Measurements from ENCODE around the gene CHADL. TPM values are rescaled to one million over a fixed set of nuclear protein-coding genes. Genes with fewer than 3 reads are reported as not detected.

The CHADL gene
- total and polyA plus RNA-seq, 9 of the 15 experiments (the other 6 are each of a cell fraction or from before 2014, with no cell fraction given) = not detected

GRCh38 chr22:41204992-41205900 is 35.5 kb downstream of the CHADL start, which contains the start of gene L3MBTL2 (continued):
- no peak for TF ChIP-seq MCM7 (IDR thresholded peaks at IDR 0.05)
- no peak for TF ChIP-seq ZNF239 (CRISPR knock-in tag; IDR thresholded peaks at IDR 0.05)
- TF ChIP-seq MAFK (IDR thresholded peaks at IDR 0.05; ENCODE audit: low read length) = no peak
- no peak for TF ChIP-seq ZNF347 (CRISPR knock-in tag; IDR thresholded peaks at IDR 0.05; ENCODE audit: low read depth)
- TF ChIP-seq RREB1 (CRISPR knock-in tag; IDR thresholded peaks at IDR 0.05) = no peak
- peak; percentile 61 for TF ChIP-seq GABPA (tag; conservative IDR thresholded peaks at IDR 0.05; ENCODE audit: low read depth)
- TF ChIP-seq SIN3B (IDR thresholded peaks at IDR 0.05; ENCODE audit: low read depth) = peak; percentile 89
- no peak for TF ChIP-seq ZNF444 (CRISPR knock-in tag; IDR thresholded peaks at IDR 0.05)
- TF ChIP-seq ATF1 (CRISPR knock-in tag; IDR thresholded peaks at IDR 0.05) = no peak
- TF ChIP-seq ATF1 (tag; IDR thresholded peaks at IDR 0.05) = peak; percentile 86
- no peak for TF ChIP-seq NBN (IDR thresholded peaks at IDR 0.05; ENCODE audit: low read depth)
- TF ChIP-seq CBX5 (IDR thresholded peaks at IDR 0.05; ENCODE audit: borderline replicate concordance, low read depth) = no peak
- no peak for TF ChIP-seq RERE (CRISPR knock-in tag; IDR thresholded peaks at IDR 0.05; ENCODE audit: borderline replicate concordance)
- TF ChIP-seq ZNF232 (CRISPR knock-in tag; IDR thresholded peaks at IDR 0.05) = no peak
- TF ChIP-seq SREBF1 (IDR thresholded peaks at IDR 0.05; ENCODE audit: borderline replicate concordance, low read depth, low read length) = no peak
